Measurements from ENCODE around the gene HSD17B10.

GRCh38 chrX:53395605-53396298 lies 38.4 kb downstream of the HSD17B10 start:
- TF ChIP-seq CTCF (IDR thresholded peaks at IDR 0.05; ENCODE audit: low read depth, low read length) (no peak), POLR2A (IDR thresholded peaks at IDR 0.05; ENCODE audit: extremely low read depth, insufficient read length) (no peak)
- TF ChIP-seq, protein P1, sequence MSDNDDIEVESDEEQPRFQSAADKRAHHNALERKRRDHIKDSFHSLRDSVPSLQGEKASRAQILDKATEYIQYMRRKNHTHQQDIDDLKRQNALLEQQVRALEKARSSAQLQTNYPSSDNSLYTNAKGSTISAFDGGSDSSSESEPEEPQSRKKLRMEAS (IDR thresholded peaks at IDR 0.05; ENCODE audit: low read depth, low read length), result no peak

Measured in NB4 (cell line).